ENCODE measurements around the gene AIMP1. TPM values are rescaled to one million over a fixed set of nuclear protein-coding genes. Genes with fewer than 3 reads are reported as not detected.

Gene AIMP1
- 34.0 and 36.3 TPM in 2 replicates for total RNA-seq
- long read RNA-seq, transcript AIMP1-202 (7 exons, 2,586 nt): major isoform, 38 of 77 reads
- long read RNA-seq, partial matches to known transcripts: 10 of 77 reads
- long read RNA-seq, other reads (novel, unspliced or antisense): 29 of 77 reads

DNA sequence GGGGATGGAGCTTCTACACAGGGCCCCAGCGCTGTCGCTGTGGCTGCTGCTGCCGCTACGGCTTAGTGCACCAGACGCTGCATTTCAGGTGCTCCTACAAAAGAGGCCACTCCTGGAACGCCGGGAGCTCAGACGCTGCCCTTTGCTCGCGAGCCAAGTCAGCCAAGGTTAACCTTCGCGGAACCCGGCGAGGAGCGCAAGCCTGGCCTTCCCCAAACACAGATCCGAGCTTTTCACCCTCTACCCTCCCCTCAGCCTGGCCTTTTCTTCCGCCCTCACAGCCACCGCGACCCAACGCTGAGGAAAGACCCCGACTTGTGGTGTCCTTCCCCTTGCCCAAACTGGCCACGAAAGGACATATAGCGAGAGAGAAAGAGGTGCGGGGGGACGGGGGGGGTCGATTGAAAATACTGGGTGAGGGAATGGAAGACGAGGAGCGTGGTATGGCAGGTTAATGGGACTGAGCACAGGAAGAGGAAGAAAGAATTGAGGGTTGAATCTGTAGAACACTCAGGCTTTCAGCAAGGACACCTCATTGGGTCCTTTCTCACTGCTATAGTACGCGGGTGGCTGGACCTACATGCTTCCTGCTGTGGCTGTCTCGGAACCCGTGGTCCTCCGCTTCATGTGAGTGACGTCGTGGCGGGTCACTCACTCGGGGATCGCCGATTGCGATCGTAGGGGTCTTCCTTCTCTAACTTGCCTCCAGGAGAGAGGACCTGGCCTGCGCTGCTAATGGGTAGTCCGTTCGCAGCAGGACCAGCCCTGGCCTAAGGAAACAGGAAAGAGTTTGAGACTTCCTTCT lies at the start of gene AIMP1, which contains the start of gene TBCK:
TSS of gene AIMP1 (plus strand) at position 583 of the 805 bp plus-strand sequence. CDS start 8,460 bp downstream, outside the sequence.
TSS of gene TBCK (minus strand) at position 242 of the 805 bp plus-strand sequence. CDS start 7,249 bp downstream, outside the sequence.
- Mint-ChIP-seq H3K4me1 (ENCODE audit: low read depth) (peaks cover 14% of the 10 kb centered on the region), H3K4me3 (ENCODE audit: low read depth) (no peak within 1 kb of the TSS), H3K9me3 (ENCODE audit: low read depth) (no peaks in the 10 kb centered on the region), H3K36me3 (ENCODE audit: insufficient read depth) (peaks cover 11% of the 10 kb centered on the region), H3K27me3 (no peaks in the 10 kb centered on the region), H3K27ac (peak within 1 kb of the TSS; percentile 89)
- DNase-seq (ENCODE audit: low spot score, unreplicated experiment): peak; percentile 77
- TF ChIP-seq, protein P1, sequence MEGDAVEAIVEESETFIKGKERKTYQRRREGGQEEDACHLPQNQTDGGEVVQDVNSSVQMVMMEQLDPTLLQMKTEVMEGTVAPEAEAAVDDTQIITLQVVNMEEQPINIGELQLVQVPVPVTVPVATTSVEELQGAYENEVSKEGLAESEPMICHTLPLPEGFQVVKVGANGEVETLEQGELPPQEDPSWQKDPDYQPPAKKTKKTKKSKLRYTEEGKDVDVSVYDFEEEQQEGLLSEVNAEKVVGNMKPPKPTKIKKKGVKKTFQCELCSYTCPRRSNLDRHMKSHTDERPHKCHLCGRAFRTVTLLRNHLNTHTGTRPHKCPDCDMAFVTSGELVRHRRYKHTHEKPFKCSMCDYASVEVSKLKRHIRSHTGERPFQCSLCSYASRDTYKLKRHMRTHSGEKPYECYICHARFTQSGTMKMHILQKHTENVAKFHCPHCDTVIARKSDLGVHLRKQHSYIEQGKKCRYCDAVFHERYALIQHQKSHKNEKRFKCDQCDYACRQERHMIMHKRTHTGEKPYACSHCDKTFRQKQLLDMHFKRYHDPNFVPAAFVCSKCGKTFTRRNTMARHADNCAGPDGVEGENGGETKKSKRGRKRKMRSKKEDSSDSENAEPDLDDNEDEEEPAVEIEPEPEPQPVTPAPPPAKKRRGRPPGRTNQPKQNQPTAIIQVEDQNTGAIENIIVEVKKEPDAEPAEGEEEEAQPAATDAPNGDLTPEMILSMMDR (IDR thresholded peaks at IDR 0.05; ENCODE audit: unreplicated experiment): no peak

DNA sequence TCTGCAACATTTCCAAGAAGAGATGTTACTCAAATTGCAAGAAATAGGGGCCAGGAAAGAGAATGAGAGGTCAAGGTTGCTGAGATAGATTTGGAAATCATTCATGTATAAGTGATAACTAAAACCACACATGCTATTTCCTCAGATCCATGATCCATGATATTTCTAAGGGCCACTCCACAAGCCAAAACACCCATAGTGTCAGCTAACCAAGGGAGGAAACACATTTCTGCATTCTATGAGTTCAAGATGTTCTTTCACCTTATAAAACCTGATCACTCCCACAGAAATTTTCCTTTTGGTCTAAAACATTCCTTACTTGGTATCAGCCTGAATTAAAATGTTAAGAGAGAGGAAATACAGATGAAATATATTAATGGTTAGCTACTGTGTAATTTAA lies 47.6 kb upstream of the AIMP1 start:
- H3K9me3 Mint-ChIP-seq (ENCODE audit: low read depth): no peaks in the 10 kb centered on the region
- H3K4me1 Mint-ChIP-seq (ENCODE audit: low read depth): peaks cover 4% of the 10 kb centered on the region
- H3K36me3 Mint-ChIP-seq (ENCODE audit: insufficient read depth): peaks cover 1% of the 10 kb centered on the region
- no peak overlapping the region for H3K4me3 Mint-ChIP-seq (ENCODE audit: low read depth)
- H3K27me3 Mint-ChIP-seq: no peaks in the 10 kb centered on the region
- TF ChIP-seq, protein P1 (IDR thresholded peaks at IDR 0.05; ENCODE audit: unreplicated experiment): no peak
- no peak overlapping the region for H3K27ac Mint-ChIP-seq
- no peak for DNase-seq (ENCODE audit: low spot score, unreplicated experiment)

DNA sequence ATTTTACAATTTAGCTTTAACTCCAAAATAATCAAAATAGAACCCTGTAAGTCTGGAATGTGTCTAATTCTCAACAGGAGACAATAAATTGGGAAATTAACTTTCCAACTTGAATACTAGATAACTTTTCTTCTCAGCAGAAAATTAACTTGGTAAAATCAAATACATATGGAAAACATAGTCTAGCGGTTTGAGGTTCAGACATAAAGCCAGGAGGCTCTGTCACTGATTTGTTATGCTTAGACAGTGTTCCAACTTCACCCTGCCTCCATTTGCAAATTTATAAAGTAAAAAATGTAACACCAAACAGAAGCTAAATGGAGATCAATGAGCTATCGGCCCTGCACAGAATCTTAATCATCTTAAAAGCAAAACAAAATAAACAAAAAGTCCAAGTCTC lies 46.6 kb upstream of the AIMP1 start:
- Mint-ChIP-seq H3K36me3 (ENCODE audit: insufficient read depth) (peaks cover 5% of the 10 kb centered on the region), H3K27ac (no peak overlapping the region), H3K4me1 (ENCODE audit: low read depth) (no peaks in the 10 kb centered on the region), H3K9me3 (ENCODE audit: low read depth) (no peaks in the 10 kb centered on the region), H3K4me3 (ENCODE audit: low read depth) (no peak overlapping the region), H3K27me3 (no peaks in the 10 kb centered on the region)
- no peak for DNase-seq (ENCODE audit: low spot score, unreplicated experiment)
- TF ChIP-seq, protein P1 (IDR thresholded peaks at IDR 0.05; ENCODE audit: unreplicated experiment): no peak

- Mint-ChIP-seq H3K36me3 (ENCODE audit: insufficient read depth) (peaks cover 5% of the 10 kb centered on the region), H3K4me1 (ENCODE audit: low read depth) (no peaks in the 10 kb centered on the region), H3K27ac (no peak overlapping the region), H3K9me3 (ENCODE audit: low read depth) (no peaks in the 10 kb centered on the region), H3K4me3 (ENCODE audit: low read depth) (no peak overlapping the region), H3K27me3 (no peaks in the 10 kb centered on the region)
- no peak for DNase-seq (ENCODE audit: low spot score, unreplicated experiment)
- TF ChIP-seq, protein P1 (IDR thresholded peaks at IDR 0.05; ENCODE audit: unreplicated experiment): no peak
Measured at GRCh38 chr4:106270736-106271135, 45.6 kb upstream of the AIMP1 start.

GRCh38 chr4:106273831-106274230 lies 42.5 kb upstream of the AIMP1 start:
- H3K27ac Mint-ChIP-seq: no peak overlapping the region
- H3K9me3 Mint-ChIP-seq (ENCODE audit: low read depth): no peaks in the 10 kb centered on the region
- peaks cover 5% of the 10 kb centered on the region for H3K36me3 Mint-ChIP-seq (ENCODE audit: insufficient read depth)
- TF ChIP-seq, protein P1 (IDR thresholded peaks at IDR 0.05; ENCODE audit: unreplicated experiment): no peak
- no peak for DNase-seq (ENCODE audit: low spot score, unreplicated experiment)
- no peaks in the 10 kb centered on the region for H3K27me3 Mint-ChIP-seq
- no peak overlapping the region for H3K4me3 Mint-ChIP-seq (ENCODE audit: low read depth)
- H3K4me1 Mint-ChIP-seq (ENCODE audit: low read depth): no peaks in the 10 kb centered on the region

Data from progenitor cell of endocrine pancreas (in vitro differentiated cells).